B cell (primary cell): Measurements from ENCODE around the gene SLC48A1. TPM values are rescaled to one million over a fixed set of nuclear protein-coding genes. Genes with fewer than 3 reads are reported as not detected.

Experiments used
- ATAC-seq: fragments of 200-7000 bp; cut with Tn5 transposase; one replicate; pipeline ENCODE4 v1.10.0; 2021; ENCODE audit warnings: low read depth, mild to moderate bottlenecking, moderate number of reproducible peaks, moderate library complexity
- CTCF ChIA-PET: fragments of 350-600 bp; sonication (Branson Sonifier 250); formaldehyde crosslinking; loops from one replicate; lab custom pipeline; 2021; ENCODE audit warnings: antibody characterized with exemption, inconsistent platforms; lab: Charles Lee
- POLR2A ChIA-PET: fragments of 350-600 bp; sonication (Branson Sonifier 250); formaldehyde crosslinking; loops from one replicate; lab custom pipeline; 2021; ENCODE audit warnings: antibody characterized with exemption; lab: Charles Lee
- DNase-seq: peaks from one replicate; pipeline ENCODE4 v3.0.0; 2013
- H2AFZ ChIP-seq: 2 replicates; pipeline ENCODE4 v1.6.1; 2012; ENCODE audit warnings: mild to moderate bottlenecking, low read depth, low read length; ENCODE audit not compliant: insufficient read depth, poor library complexity, severe bottlenecking
- H3K27ac ChIP-seq, 2 donors: 1 replicate in 1 of 2; 2 replicates in 1 of 2; pipeline ENCODE4 v1.5.1; 2012 to 2013; ENCODE audit warnings: low read length in 2 of 2, mild to moderate bottlenecking in 2 of 2, moderate library complexity in 1 of 2
- H3K27me3 ChIP-seq, 4 experiments: fragments of 200-600 bp in 1 of 4; sonication (generic) in 1 of 4; replicated peaks in 1 of 4; 1 replicate in 2 of 4; 2 replicates in 2 of 4; pipeline versions ENCODE4 v1.6.1 to v1.7.0; 2013 to 2016; ENCODE audit warnings: low read length in 3 of 4, mild to moderate bottlenecking in 2 of 4, mixed read lengths in 1 of 4, moderate library complexity in 1 of 4; ENCODE audit not compliant: insufficient read depth in 4 of 4, control insufficient read depth in 3 of 4; ENCODE audit errors: control extremely low read depth in 1 of 4
- H3K36me3 ChIP-seq, 2 experiments: replicated peaks in 1 of 2; 1 replicate in 1 of 2; 2 replicates in 1 of 2; pipeline versions ENCODE4 v1.6.1 to v1.7.1; 2013; ENCODE audit warnings: low read length in 1 of 2; ENCODE audit not compliant: insufficient read depth in 2 of 2, control insufficient read depth in 1 of 2; ENCODE audit errors: control extremely low read depth in 1 of 2, extremely low read depth in 1 of 2
- H3K4me1 ChIP-seq, 2 donors: fragments of 200-600 bp in 1 of 2; sonication (generic) in 1 of 2; 1 replicate in 1 of 2; 2 replicates in 1 of 2; pipeline versions ENCODE4 v1.5.1 to v1.6.1; 2013 to 2017; ENCODE audit warnings: low read length in 2 of 2; ENCODE audit not compliant: control insufficient read depth in 2 of 2, insufficient read depth in 2 of 2
- H3K4me2 ChIP-seq: replicated peaks from 2 replicates; pipeline ENCODE3; 2012; ENCODE audit warnings: mild to moderate bottlenecking, low read depth, low read length; ENCODE audit not compliant: poor library complexity, severe bottlenecking
- H3K4me3 ChIP-seq, 5 experiments: fragments of 200-600 bp in 1 of 5; sonication (generic) in 1 of 5; 1 replicate in 3 of 5; 2 replicates in 2 of 5; pipeline versions ENCODE4 v1.5.1 to v1.7.0; 2011 to 2016; ENCODE audit warnings: low read length in 4 of 5, mild to moderate bottlenecking in 4 of 5, low read depth in 2 of 5, control low read depth in 1 of 5, moderate library complexity in 1 of 5; ENCODE audit not compliant: insufficient read depth in 1 of 5; ENCODE audit errors: control extremely low read depth in 1 of 5, extremely low read depth in 1 of 5
- H3K79me2 ChIP-seq: fragments of 200-600 bp; sonication (generic); one replicate; pipeline ENCODE4 v1.6.0; 2016; ENCODE audit warnings: low read length; ENCODE audit not compliant: control insufficient read depth, insufficient read depth
- H3K9ac ChIP-seq: fragments of 200-600 bp; sonication (generic); 2 replicates; pipeline ENCODE4 v1.6.1; 2017; ENCODE audit warnings: mild to moderate bottlenecking, low read length, moderate library complexity
- H3K9me3 ChIP-seq, 3 donors: one replicate each; pipeline versions ENCODE4 v1.6.1 to v1.7.1; 2013; ENCODE audit warnings: low read length in 2 of 3; ENCODE audit not compliant: control insufficient read depth in 2 of 3, insufficient read depth in 1 of 3; ENCODE audit errors: control extremely low read depth in 1 of 3
- H4K20me1 ChIP-seq: 2 replicates; pipeline ENCODE4 v1.6.0; 2012; ENCODE audit warnings: mild to moderate bottlenecking, low read length; ENCODE audit not compliant: insufficient read depth, control insufficient read depth, poor library complexity, severe bottlenecking
- H3K27ac Mint-ChIP-seq: one replicate; pipeline ENCODE4 v1.8.0; 2021; ENCODE audit warnings: mixed read lengths
- H3K27me3 Mint-ChIP-seq: one replicate; pipeline ENCODE4 v1.8.0; 2021; ENCODE audit warnings: mixed read lengths
- H3K4me1 Mint-ChIP-seq: one replicate; pipeline ENCODE4 v1.8.0; 2021; ENCODE audit warnings: mixed read lengths
- H3K4me3 Mint-ChIP-seq: one replicate; pipeline ENCODE4 v1.8.0; 2021; ENCODE audit warnings: mixed read lengths
- H3K9me3 Mint-ChIP-seq: one replicate; pipeline ENCODE4 v1.8.0; 2022; ENCODE audit warnings: mixed read lengths; ENCODE audit not compliant: insufficient read depth
- EZH2 ChIP-seq: IDR thresholded peaks from 2 replicates; pipeline ENCODE4 v1.6.1; 2012; ENCODE audit warnings: borderline replicate concordance, low read depth, mild to moderate bottlenecking, moderate library complexity, low read length; ENCODE audit not compliant: insufficient read depth, poor library complexity, severe bottlenecking
- WGBS: methylation state at CpG from one replicate; pipeline ENCODE4 v1.1.5; 2013; ENCODE audit warnings: missing lambda C conversion rate; ENCODE audit not compliant: insufficient coverage; 5-methylcytosine and 5-hydroxymethylcytosine counted together
- intact Hi-C: fragments of 100-400 bp; cut with micrococcal nuclease; formaldehyde crosslinking; loops from one replicate; pipeline ENCODE4 v1.10.0; 2022
- polyA plus RNA-seq: library from polyadenylated mRNA; depleted of rRNA; stranded (reverse); fragments of >200 nt; gene quantifications from 2 replicates; pipeline ENCODE4 v1.2.3, GENCODE V29; 2012
- total RNA-seq, 2 donors: library from RNA; stranded (reverse); fragments of 120-200 nt in 1 of 2; gene quantifications; 1 replicate in 1 of 2; 2 replicates in 1 of 2; pipeline versions ENCODE4 v1.2.3 to v1.2.4, GENCODE V29; 2013 to 2022
- TF ChIP-seq, protein P1 (sequence below): fragments of 200-600 bp; IDR thresholded peaks from one replicate; pipeline ENCODE4 v1.8.0; 2022; ENCODE audit warnings: antibody characterized with exemption, mild to moderate bottlenecking

SLC48A1 gene
- total and polyA plus RNA-seq, 2 donors (not counting 1 experiment from before 2014, with no cell fraction given) = 8.0 to 20.0 TPM

- ChIA-PET POLR2A (no interaction called here), CTCF (interaction anchor here (0.6 to 20.0 kb wide), 16 partner anchors 10 to 126 kb away, joined by 3 to 584 read pairs (median 16); partner anchors contain the start of genes ENDOU, RAPGEF3 and RPAP3)
- Histone ChIP-seq H3K79me2 (peaks cover 28% of the 10 kb centered on the region), H3K36me3 (no peaks in the 10 kb centered on the region), H4K20me1 (peaks cover 40% of the 10 kb centered on the region), H3K4me1 (peaks cover 6 to 22% of the 10 kb centered on the region in 2 donors), H3K27ac (no peak overlapping the region), H2AFZ (no peak overlapping the region), H3K9me3 (no peaks in the 10 kb centered on the region), H3K4me3 (no peak overlapping the region), H3K27me3 (no peaks in the 10 kb centered on the region), H3K4me2 (no peak overlapping the region), H3K9ac (no peak overlapping the region)
- Mint-ChIP-seq H3K4me1 (peaks cover 31% of the 10 kb centered on the region), H3K4me3 (no peak overlapping the region), H3K27me3 (no peaks in the 10 kb centered on the region), H3K27ac (peak overlapping the region; percentile 65), H3K9me3 (no peaks in the 10 kb centered on the region)
- intact Hi-C loops = no loop called here
- TF ChIP-seq EZH2 = no peak
- TF ChIP-seq, protein P1, sequence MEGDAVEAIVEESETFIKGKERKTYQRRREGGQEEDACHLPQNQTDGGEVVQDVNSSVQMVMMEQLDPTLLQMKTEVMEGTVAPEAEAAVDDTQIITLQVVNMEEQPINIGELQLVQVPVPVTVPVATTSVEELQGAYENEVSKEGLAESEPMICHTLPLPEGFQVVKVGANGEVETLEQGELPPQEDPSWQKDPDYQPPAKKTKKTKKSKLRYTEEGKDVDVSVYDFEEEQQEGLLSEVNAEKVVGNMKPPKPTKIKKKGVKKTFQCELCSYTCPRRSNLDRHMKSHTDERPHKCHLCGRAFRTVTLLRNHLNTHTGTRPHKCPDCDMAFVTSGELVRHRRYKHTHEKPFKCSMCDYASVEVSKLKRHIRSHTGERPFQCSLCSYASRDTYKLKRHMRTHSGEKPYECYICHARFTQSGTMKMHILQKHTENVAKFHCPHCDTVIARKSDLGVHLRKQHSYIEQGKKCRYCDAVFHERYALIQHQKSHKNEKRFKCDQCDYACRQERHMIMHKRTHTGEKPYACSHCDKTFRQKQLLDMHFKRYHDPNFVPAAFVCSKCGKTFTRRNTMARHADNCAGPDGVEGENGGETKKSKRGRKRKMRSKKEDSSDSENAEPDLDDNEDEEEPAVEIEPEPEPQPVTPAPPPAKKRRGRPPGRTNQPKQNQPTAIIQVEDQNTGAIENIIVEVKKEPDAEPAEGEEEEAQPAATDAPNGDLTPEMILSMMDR = no peak
- DNase-seq = no peak
- ATAC-seq = no peak
- WGBS = 46% methylated on average over 9 of the region's 9 CpGs
Measured at GRCh38 chr12:47777741-47778558, 4.9 kb downstream of the SLC48A1 start.

GRCh38 chr12:47778881-47779280, 5.8 kb downstream of the SLC48A1 start:
- Histone ChIP-seq H3K4me1 (peaks cover 3 to 19% of the 10 kb centered on the region in 2 donors), H3K27ac (no peak overlapping the region), H3K4me3 (no peak overlapping the region), H4K20me1 (peaks cover 40% of the 10 kb centered on the region), H3K27me3 (no peaks in the 10 kb centered on the region), H3K36me3 (peaks cover 0 to 9% of the 10 kb centered on the region in 2 experiments), H3K9me3 (no peaks in the 10 kb centered on the region), H3K79me2 (peaks cover 24% of the 10 kb centered on the region), H2AFZ (no peak overlapping the region), H3K4me2 (no peak overlapping the region), H3K9ac (no peak overlapping the region)
- Mint-ChIP-seq H3K4me3 (no peak overlapping the region), H3K27me3 (no peaks in the 10 kb centered on the region), H3K27ac (peak overlapping the region; percentile 80), H3K4me1 (peaks cover 27% of the 10 kb centered on the region), H3K9me3 (no peaks in the 10 kb centered on the region)
- intact Hi-C loops = loop anchor here (1.0 kb wide), 5 partner anchors 20 to 128 kb away; no protein-coding TSS in a partner anchor
- ATAC-seq = no peak
- WGBS = 88% methylated on average over 13 of the region's 14 CpGs
- POLR2A ChIA-PET = interaction anchor here (0.7 to 1.3 kb wide), 2 partner anchors 34 to 53 kb away, joined by 3 read pairs; no protein-coding TSS in a partner anchor
- no peak for DNase-seq
- TF ChIP-seq, protein P1 = no peak
- no peak for TF ChIP-seq EZH2
- CTCF ChIA-PET = interaction anchor here (0.6 to 20.0 kb wide), 14 partner anchors 11 to 127 kb away, joined by 3 to 584 read pairs (median 16); partner anchors contain the start of genes ENDOU, HDAC7, RAPGEF3 and RPAP3
